Calu3 (cell line): ENCODE results near the gene SOCS6. TPM values are rescaled to one million over a fixed set of nuclear protein-coding genes. Genes with fewer than 3 reads are reported as not detected.

ENCODE experiments used
- BruUV-seq: library from RNA; stranded (reverse); fragments of 400-500 nt; replicated peaks from 2 replicates; lab custom pipeline; 2021; lab: Mats Ljungman, UMichigan
- CTCF ChIA-PET: fragments of 300-600 bp; sonication (Branson Sonifier 250); formaldehyde crosslinking; loops from one replicate; lab custom pipeline; 2022; ENCODE audit warnings: antibody characterized with exemption; lab: Charles Lee
- DNase-seq: peaks from one replicate; pipeline ENCODE4 v3.0.0; 2022
- H3K27ac Mint-ChIP-seq: one replicate; pipeline ENCODE4 v1.8.0; 2022; ENCODE audit warnings: mixed read lengths; ENCODE audit not compliant: unreplicated experiment
- H3K27me3 Mint-ChIP-seq: one replicate; pipeline ENCODE4 v1.8.0; 2022; ENCODE audit warnings: mixed read lengths; ENCODE audit not compliant: unreplicated experiment
- H3K36me3 Mint-ChIP-seq: one replicate; pipeline ENCODE4 v1.8.0; 2022; ENCODE audit warnings: mild to moderate bottlenecking, moderate library complexity, mixed read lengths; ENCODE audit not compliant: insufficient read depth, unreplicated experiment
- H3K4me1 Mint-ChIP-seq: one replicate; pipeline ENCODE4 v1.8.0; 2022; ENCODE audit warnings: mild to moderate bottlenecking, low read depth, mixed read lengths; ENCODE audit not compliant: unreplicated experiment
- H3K4me3 Mint-ChIP-seq: one replicate; pipeline ENCODE4 v1.8.0; 2022; ENCODE audit warnings: mild to moderate bottlenecking, low read depth, moderate library complexity, mixed read lengths; ENCODE audit not compliant: unreplicated experiment
- H3K9me3 Mint-ChIP-seq: one replicate; pipeline ENCODE4 v1.8.0; 2022; ENCODE audit warnings: low read depth, mixed read lengths; ENCODE audit not compliant: unreplicated experiment
- CTCF ChIP-seq: fragments of 200-600 bp; IDR thresholded peaks from one replicate; pipeline ENCODE4 v1.8.0; 2022; ENCODE audit warnings: antibody characterized with exemption; ENCODE audit not compliant: unreplicated experiment
- intact Hi-C: fragments of 100-400 bp; cut with micrococcal nuclease; formaldehyde crosslinking; loops from one replicate; pipeline ENCODE4 v1.10.0; 2022; ENCODE audit not compliant: unreplicated experiment
- total RNA-seq: library from RNA; stranded (reverse); gene quantifications from 2 replicates; pipeline ENCODE4 v1.2.3, GENCODE V29; 2022

SOCS6 gene
- total RNA-seq, 1 experiment from 2014 or later = 33.0 TPM

- Mint-ChIP-seq H3K4me1 (peaks cover 73% of the 10 kb centered on the region), H3K4me3 (peak overlapping the region; percentile 36), H3K36me3 (peaks cover 30% of the 10 kb centered on the region), H3K27ac (peak overlapping the region; percentile 87), H3K9me3 (no peaks in the 10 kb centered on the region), H3K27me3 (no peaks in the 10 kb centered on the region)
- DNase-seq = no peak
- intact Hi-C loops = no loop called here
- no TSS peak for BruUV-seq
- TF ChIP-seq CTCF = no peak
- CTCF ChIA-PET = interaction anchor here (0.9 to 1.4 kb wide), 3 partner anchors 14 to 44 kb away, joined by 3 to 6 read pairs (median 4); no protein-coding TSS in a partner anchor
Observed at GRCh38 chr18:70377317-70377799, 88.5 kb downstream of the SOCS6 start.

GRCh38 chr18:70377857-70378701 lies 89.2 kb downstream of the SOCS6 start:
- Mint-ChIP-seq H3K36me3 (peaks cover 27% of the 10 kb centered on the region), H3K27ac (peak overlapping the region; percentile 87), H3K9me3 (no peaks in the 10 kb centered on the region), H3K4me3 (peak overlapping the region; percentile 36), H3K27me3 (no peaks in the 10 kb centered on the region), H3K4me1 (peaks cover 73% of the 10 kb centered on the region)
- intact Hi-C loops = no loop called here
- DNase-seq = no peak
- CTCF ChIA-PET = no interaction called here
- no peak for TF ChIP-seq CTCF
- no TSS peak for BruUV-seq

Other genes with a start within 250 kb of the SOCS6 start
- gene RTTN, start 83.4 kb upstream of the SOCS6 start, total RNA-seq = 20.4 and 22.7 TPM in 2 replicates